GM21619 (cell line): ENCODE results near the gene RDH5.
"Not testable (repeated sequence)": the region's sequence is repeated elsewhere in the genome, so short reads cannot be mapped to it uniquely, and the experiment has no call there.

Experiments
- ATAC-seq: cut with Tn5 transposase; IDR thresholded peaks from one replicate; pipeline ENCODE4 v1.9.1; 2021; ENCODE audit not compliant: unreplicated experiment

The RDH5 gene

GRCh38 chr12:55744340-55745030 lies 24.3 kb downstream of the RDH5 start:
- no peak for ATAC-seq

GRCh38 chr12:55745361-55746173 lies 25.4 kb downstream of the RDH5 start:
- ATAC-seq = no peak

- no peak for ATAC-seq
Observed at GRCh38 chr12:55746174-55746912, 26.1 kb downstream of the RDH5 start.

GRCh38 chr12:55746913-55747231 lies 26.7 kb downstream of the RDH5 start:
- no peak for ATAC-seq

DNA sequence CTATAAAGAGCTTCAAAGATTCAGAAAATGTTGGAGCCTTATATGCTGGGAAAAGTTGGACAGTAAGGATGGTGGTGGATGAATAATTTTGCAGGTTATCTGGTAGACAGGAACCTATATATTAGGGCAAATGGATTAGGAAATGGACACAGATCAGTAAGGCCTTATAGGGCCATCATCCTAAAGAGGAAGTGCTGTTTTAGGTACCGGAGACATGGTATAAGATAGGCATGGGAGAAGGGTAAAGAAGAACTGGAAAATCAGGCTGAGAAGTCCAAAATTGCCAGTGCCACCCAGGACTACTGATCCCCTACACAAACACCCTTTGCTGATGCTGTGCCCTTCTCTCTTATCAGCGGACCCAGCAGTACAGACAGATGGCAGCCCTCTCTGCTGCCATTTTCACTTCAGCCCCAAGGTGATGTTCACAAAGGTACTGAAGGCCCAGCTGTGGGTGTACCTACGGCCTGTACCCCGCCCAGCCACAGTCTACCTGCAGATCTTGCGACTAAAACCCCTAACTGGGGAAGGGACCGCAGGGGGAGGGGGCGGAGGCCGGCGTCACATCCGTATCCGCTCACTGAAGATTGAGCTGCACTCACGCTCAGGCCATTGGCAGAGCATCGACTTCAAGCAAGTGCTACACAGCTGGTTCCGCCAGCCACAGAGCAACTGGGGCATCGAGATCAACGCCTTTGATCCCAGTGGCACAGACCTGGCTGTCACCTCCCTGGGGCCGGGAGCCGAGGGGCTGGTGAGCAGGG lies 28.2 kb downstream of the RDH5 start:
- no peak for ATAC-seq

DNA sequence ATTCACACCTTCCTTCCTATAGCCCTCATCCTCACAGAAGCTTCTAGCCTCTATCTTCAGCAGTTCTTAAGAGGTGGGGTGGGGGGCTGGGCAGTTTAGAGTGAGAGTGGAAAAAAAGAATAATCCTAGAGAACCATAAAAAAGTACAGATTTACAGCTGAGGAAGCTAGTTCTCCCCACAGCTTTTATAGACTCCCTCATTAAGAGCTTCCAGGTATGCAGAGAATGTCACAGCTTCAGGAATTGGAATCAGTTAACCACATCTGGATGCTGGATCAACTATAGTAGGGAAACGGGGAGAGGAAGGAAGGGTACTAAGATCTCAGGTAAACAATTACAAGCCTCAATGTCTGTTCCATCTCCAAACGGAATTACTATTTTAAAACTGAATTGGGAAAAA lies 35.1 kb downstream of the RDH5 start:
- no peak for ATAC-seq

DNA sequence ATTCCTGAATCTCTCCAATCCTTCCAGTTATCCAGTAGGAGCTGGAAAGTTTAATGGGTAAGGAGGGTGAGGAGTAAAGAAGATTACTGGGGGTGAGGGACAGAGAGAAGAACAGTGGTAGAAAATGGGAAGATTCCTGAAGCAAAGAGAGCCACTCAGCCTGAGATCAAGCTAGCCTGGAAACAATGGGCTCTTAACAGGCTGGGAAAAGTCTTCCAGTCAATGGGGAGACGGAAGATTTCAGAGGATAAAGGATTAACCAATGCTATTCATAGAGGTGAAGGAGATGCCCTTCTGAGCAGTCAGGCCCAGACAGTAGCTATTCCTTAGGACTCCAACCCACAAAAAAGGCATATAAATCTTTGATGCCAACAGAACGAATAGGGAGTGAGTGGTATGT lies 37.5 kb downstream of the RDH5 start:
- no peak for ATAC-seq

DNA sequence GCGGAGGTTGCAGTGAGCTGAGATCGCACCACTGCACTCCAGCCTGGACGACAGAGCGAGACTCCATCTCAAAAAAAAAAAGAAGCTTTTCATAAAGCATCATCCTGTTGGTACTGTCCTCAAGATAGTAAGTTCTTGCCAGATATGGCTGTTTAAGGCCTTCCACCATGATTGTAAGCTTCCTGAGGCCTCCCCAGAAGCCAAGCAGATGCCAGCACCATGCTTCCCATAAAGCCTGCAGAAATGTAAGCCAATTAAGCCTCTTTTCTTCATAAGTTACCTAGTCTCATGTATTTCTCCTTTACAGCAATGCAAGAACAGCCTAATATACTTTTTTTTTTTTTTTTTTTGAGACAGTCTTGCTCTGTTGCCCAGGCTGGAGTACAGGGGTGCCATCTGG lies 38.4 kb downstream of the RDH5 start:
- ATAC-seq = not testable (repeated sequence)

GRCh38 chr12:55760663-55761062 lies 40.5 kb downstream of the RDH5 start:
- no peak for ATAC-seq

- no peak for ATAC-seq
Observed at GRCh38 chr12:55762646-55763045, 42.5 kb downstream of the RDH5 start.

GRCh38 chr12:55765736-55766290 lies 45.6 kb downstream of the RDH5 start:
- no peak for ATAC-seq

- ATAC-seq = no peak
Observed at GRCh38 chr12:55767156-55767555, 47.0 kb downstream of the RDH5 start.

GRCh38 chr12:55771736-55772135 lies 51.5 kb downstream of the RDH5 start:
- ATAC-seq = no peak
